ENCODE results near the gene RNF145. TPM values are rescaled to one million over a fixed set of nuclear protein-coding genes. Genes with fewer than 3 reads are reported as not detected.
A peak's percentile ranks its signal among the peaks of the same experiment; 100 is the strongest.

The RNF145 gene
- total and polyA plus RNA-seq, 10 donors = 27.6 to 90.7 (median 69.6) TPM

GRCh38 chr5:159157552-159157951 is 51.8 kb downstream of the RNF145 start:
- Histone ChIP-seq H3K27me3 (replicated peaks in 1 of 7) (no peaks in the 10 kb centered on the region), H3K4me3 (no peak overlapping the region), H3K4me1 (peaks cover 13 to 49% (median 19%) of the 10 kb centered on the region in 6 donors), H3K27ac (no peak overlapping the region), H3K9me3 (no peaks in the 10 kb centered on the region), H3K36me3 (peaks cover 0 to 78% (median 50%) of the 10 kb centered on the region in 6 donors)
- DNase-seq = no peak
- 88 to 94% (median 92%) methylated on average over 1 of the region's 1 CpG for WGBS, 5 donors
- no peak for TF ChIP-seq POLR2A (IDR thresholded peaks at IDR 0.05)
- TF ChIP-seq CTCF (IDR thresholded peaks at IDR 0.05 in 8 of 11, conservative IDR thresholded peaks at IDR 0.05 in 3 of 11) = no peak
- TF ChIP-seq POLR2AphosphoS5 (IDR thresholded peaks at IDR 0.05) = no peak
- intact Hi-C loops (cut with DNase I; ENCODE audit: low total_unique reads) = loop anchor here (10.0 kb wide), 1 partner anchor 107 kb away; the partner anchor contains the start of gene UBLCP1

- H3K36me3 ChIP-seq = peaks cover 0 to 69% (median 46%) of the 10 kb centered on the region in 6 donors
- DNase-seq = no peak
- intact Hi-C loops (cut with DNase I; ENCODE audit: low total_unique reads) = loop anchor here (10.0 kb wide), 1 partner anchor 108 kb away; the partner anchor contains the start of gene UBLCP1
These were observed 52.7 kb downstream of the RNF145 start for GRCh38 chr5:159156426-159157238.

GRCh38 chr5:159155960-159156359 is 53.4 kb downstream of the RNF145 start:
- intact Hi-C loops (cut with DNase I; ENCODE audit: low total_unique reads) = loop anchor here (10.0 kb wide), 1 partner anchor 109 kb away; the partner anchor contains the start of gene UBLCP1
- peak overlapping the region in 5 of 8 donors; percentile 15 to 66 (median 50) for H3K27ac ChIP-seq
- DNase-seq = no peak

More at GRCh38 chr5:159156426-159157238, 52.7 kb downstream of the RNF145 start:
- WGBS, 5 donors = 15 to 32% (median 21%) methylated on average over 6 of the region's 6 CpGs
- TF ChIP-seq POLR2AphosphoS5 (IDR thresholded peaks at IDR 0.05) (no peak), CTCF (IDR thresholded peaks at IDR 0.05 in 8 of 11, conservative IDR thresholded peaks at IDR 0.05 in 3 of 11) (peak; percentile 65 to 91 (median 83))
- H3K27ac ChIP-seq = peak overlapping the region in 5 of 8 donors; percentile 15 to 66 (median 50)
- no peaks in the 10 kb centered on the region for H3K9me3 ChIP-seq
- H3K4me1 ChIP-seq = peaks cover 13 to 49% (median 19%) of the 10 kb centered on the region in 6 donors
- no peak overlapping the region for H3K4me3 ChIP-seq
- H3K27me3 ChIP-seq (replicated peaks in 1 of 7) = no peaks in the 10 kb centered on the region

More at GRCh38 chr5:159155960-159156359, 53.4 kb downstream of the RNF145 start:
- H3K9me3 ChIP-seq = no peaks in the 10 kb centered on the region
- peaks cover 0 to 62% (median 40%) of the 10 kb centered on the region in 6 donors for H3K36me3 ChIP-seq
- peaks cover 13 to 49% (median 19%) of the 10 kb centered on the region in 6 donors for H3K4me1 ChIP-seq
- WGBS, 5 donors = 56 to 65% (median 61%) methylated on average over 2 of the region's 2 CpGs
- no peaks in the 10 kb centered on the region for H3K27me3 ChIP-seq (replicated peaks in 1 of 7)
- TF ChIP-seq CTCF (IDR thresholded peaks at IDR 0.05 in 8 of 11, conservative IDR thresholded peaks at IDR 0.05 in 3 of 11) (no peak), POLR2AphosphoS5 (IDR thresholded peaks at IDR 0.05) (no peak), POLR2A (IDR thresholded peaks at IDR 0.05) (no peak)
- H3K4me3 ChIP-seq = no peak overlapping the region

Data from spleen (tissue), 11 donors.